Mucosa of gallbladder (tissue), 1 donor: ENCODE results near the gene NKTR. TPM values are rescaled to one million over a fixed set of nuclear protein-coding genes. Genes with fewer than 3 reads are reported as not detected.
A peak's percentile ranks its signal among the peaks of the same experiment; 100 is the strongest.
"Not testable (repeated sequence)": the region's sequence is repeated elsewhere in the genome, so short reads cannot be mapped to it uniquely, and the experiment has no call there.

Experiments used
- DNase-seq: peaks from one replicate; pipeline ENCODE4 v3.0.0-alpha.2; 2020; ENCODE audit warnings: low spot score
- total RNA-seq: library from RNA; stranded (reverse); gene quantifications from one replicate; pipeline ENCODE4 v1.2.1, GENCODE V29; 2021
- donor health status: DM: no; HTN: no; CAD: no.

Gene NKTR
- total RNA-seq, 1 donor from 2014 or later: 55.5 TPM

GRCh38 chr3:42595682-42596081, 4.8 kb upstream of the NKTR start:
- DNase-seq: no peak

- not testable (repeated sequence) for DNase-seq
These were observed 3.4 kb upstream of the NKTR start for GRCh38 chr3:42597098-42597497.

GRCh38 chr3:42600958-42601675, 631 bp downstream of the NKTR start:
- peak; percentile 44 for DNase-seq

- no peak for DNase-seq
These were observed 1.6 kb downstream of the NKTR start for GRCh38 chr3:42601896-42602581.

- DNase-seq: no peak
These were observed 2.5 kb downstream of the NKTR start for GRCh38 chr3:42602961-42603360.

GRCh38 chr3:42605546-42606173, 5.2 kb downstream of the NKTR start:
- no peak for DNase-seq

GRCh38 chr3:42608581-42608980, 8.1 kb downstream of the NKTR start:
- DNase-seq: no peak

- DNase-seq: no peak
These were observed 10.5 kb downstream of the NKTR start for GRCh38 chr3:42610976-42611375.

- DNase-seq: no peak
These were observed 11.7 kb downstream of the NKTR start for GRCh38 chr3:42612217-42612616.

- no peak for DNase-seq
These were observed 12.4 kb downstream of the NKTR start for GRCh38 chr3:42612928-42613327.

GRCh38 chr3:42613462-42613861, 13.0 kb downstream of the NKTR start:
- no peak for DNase-seq

- DNase-seq: no peak
These were observed 31.1 kb downstream of the NKTR start for GRCh38 chr3:42631620-42632019.

- DNase-seq: no peak
These were observed 31.7 kb downstream of the NKTR start for GRCh38 chr3:42632146-42632545.

- no peak for DNase-seq
These were observed 33.1 kb downstream of the NKTR start for GRCh38 chr3:42633544-42633943.

- no peak for DNase-seq
These were observed 34.6 kb downstream of the NKTR start for GRCh38 chr3:42635111-42635510.

- DNase-seq: no peak
These were observed 36.5 kb downstream of the NKTR start for GRCh38 chr3:42637001-42637400.

- no peak for DNase-seq
These were observed 37.9 kb downstream of the NKTR start for GRCh38 chr3:42638339-42638842.

GRCh38 chr3:42639192-42639591, 38.7 kb downstream of the NKTR start:
- DNase-seq: no peak

- no peak for DNase-seq
These were observed 39.6 kb downstream of the NKTR start for GRCh38 chr3:42640129-42640528.

GRCh38 chr3:42640771-42641370, 40.4 kb downstream of the NKTR start:
- DNase-seq: no peak

- no peak for DNase-seq
These were observed 47.5 kb downstream of the NKTR start for GRCh38 chr3:42647821-42648459.

GRCh38 chr3:42649006-42649405, 48.5 kb downstream of the NKTR start:
- DNase-seq: no peak
